Measurements from ENCODE around the gene TMEM91.

The TMEM91 gene

GRCh38 chr19:41410336-41411054 lies 34.2 kb downstream of the TMEM91 start:
- TF ChIP-seq ZFX (IDR thresholded peaks at IDR 0.05) (no peak), CTCF (conservative IDR thresholded peaks at IDR 0.05) (no peak)
- no peak overlapping the region for H3K27ac ChIP-seq

DNA sequence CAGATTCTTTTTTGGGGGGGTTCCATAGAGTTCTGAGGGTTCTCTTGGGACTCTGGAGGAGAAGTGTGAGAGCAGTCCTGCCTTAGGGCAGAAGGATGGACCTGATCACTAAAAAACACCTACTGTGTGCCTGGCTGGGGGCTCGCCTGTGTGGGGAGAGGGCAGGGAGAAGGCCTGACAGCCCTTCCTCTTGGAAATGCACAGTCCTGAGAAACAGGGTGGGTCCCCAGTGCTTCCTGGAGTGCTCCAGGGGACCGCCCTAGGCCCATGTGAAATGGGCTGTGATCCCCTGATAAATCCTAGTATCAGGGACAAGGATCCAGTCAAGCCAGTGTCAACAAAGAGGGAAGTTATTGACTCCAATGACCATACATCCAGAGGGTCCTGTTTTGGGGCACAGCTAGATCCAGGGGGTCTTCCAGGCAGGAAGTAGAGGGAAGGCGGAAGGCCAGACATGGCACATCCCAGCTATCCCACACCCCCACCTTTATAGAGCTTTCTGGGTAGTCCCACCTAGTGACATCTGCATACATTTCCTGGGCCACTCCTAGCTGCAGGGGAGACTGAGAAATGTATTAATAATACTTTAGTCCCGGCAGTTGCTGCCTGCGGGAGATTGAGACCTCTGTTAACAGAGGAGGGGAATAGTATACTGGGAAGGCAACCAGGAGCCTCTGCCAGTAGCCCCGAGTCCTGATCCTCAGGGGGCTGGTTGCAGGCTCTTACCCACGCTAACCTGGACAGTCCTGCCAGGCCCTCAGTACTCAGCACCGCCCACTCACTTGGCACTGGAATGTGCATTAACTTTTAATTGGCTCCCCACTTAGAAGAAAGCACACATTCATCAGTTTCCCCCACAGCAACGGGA lies 35.0 kb downstream of the TMEM91 start:
- H3K27ac ChIP-seq, result no peak overlapping the region
- no peak for TF ChIP-seq CTCF (conservative IDR thresholded peaks at IDR 0.05)
- no peak for TF ChIP-seq ZFX (IDR thresholded peaks at IDR 0.05)

DNA sequence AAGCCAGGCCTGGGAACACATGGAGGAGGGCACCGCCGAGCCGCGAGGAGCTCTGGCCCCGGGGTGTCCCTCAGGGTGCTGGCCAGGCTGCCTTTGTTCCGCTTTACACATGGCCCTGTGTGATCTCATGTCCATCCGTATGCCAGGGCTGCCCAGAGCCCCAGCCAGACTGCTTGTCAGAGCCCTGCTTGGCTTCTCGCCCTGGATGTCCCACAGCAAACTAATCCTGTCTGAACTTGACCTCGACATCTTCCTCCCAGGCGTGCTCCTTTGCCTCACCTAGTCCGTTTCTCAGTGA lies 35.6 kb downstream of the TMEM91 start:
- no peak for TF ChIP-seq CTCF (conservative IDR thresholded peaks at IDR 0.05)
- no peak for TF ChIP-seq ZFX (IDR thresholded peaks at IDR 0.05)
- H3K27ac ChIP-seq, result no peak overlapping the region

DNA sequence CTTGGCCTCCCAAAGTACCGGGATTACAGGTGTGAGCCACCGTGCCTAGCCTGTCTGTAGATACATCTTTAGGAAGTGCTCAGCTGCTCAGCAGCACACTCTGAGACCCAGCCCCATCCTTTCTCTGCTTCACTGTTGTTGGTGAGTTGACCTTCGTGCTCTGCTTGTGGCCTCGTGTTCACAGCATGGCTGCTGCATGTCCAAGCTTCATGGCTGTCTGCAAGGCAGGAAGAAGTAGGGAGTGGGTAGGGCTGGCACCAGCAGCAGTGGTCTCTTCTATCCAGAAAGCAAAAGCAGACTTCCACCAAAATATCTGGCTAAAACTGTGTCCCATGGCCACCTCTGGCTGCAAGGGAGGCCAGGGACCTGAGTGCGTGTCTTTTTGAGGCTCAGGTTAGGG lies 36.6 kb downstream of the TMEM91 start:
- TF ChIP-seq ZFX (IDR thresholded peaks at IDR 0.05), result no peak
- TF ChIP-seq CTCF (conservative IDR thresholded peaks at IDR 0.05), result no peak
- H3K27ac ChIP-seq, result no peak overlapping the region

GRCh38 chr19:41413947-41414346 lies 37.6 kb downstream of the TMEM91 start:
- H3K27ac ChIP-seq, result no peak overlapping the region
- TF ChIP-seq CTCF (conservative IDR thresholded peaks at IDR 0.05), result no peak
- TF ChIP-seq ZFX (IDR thresholded peaks at IDR 0.05), result no peak

DNA sequence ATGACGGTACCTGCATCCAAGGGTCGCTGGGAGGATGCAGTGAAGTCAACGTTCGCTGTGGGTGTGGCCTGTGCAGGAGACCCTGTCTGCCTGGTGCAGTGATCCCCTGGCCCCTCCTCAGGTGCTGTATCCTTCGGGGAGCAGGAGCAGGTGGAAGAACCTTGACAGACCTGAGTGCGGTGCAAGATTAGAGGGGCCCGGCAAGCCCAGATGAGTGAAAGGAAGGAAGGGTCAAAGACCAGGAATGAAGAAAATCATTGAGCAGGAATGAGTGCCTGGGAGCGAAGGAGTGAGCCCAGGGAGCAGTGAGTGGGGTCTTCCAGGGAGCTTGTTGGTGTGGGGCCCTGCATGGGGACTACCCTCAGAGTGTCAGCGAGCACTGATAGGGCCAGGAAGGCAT lies 38.1 kb downstream of the TMEM91 start:
- no peak for TF ChIP-seq ZFX (IDR thresholded peaks at IDR 0.05)
- TF ChIP-seq CTCF (conservative IDR thresholded peaks at IDR 0.05), result no peak
- H3K27ac ChIP-seq, result no peak overlapping the region

DNA sequence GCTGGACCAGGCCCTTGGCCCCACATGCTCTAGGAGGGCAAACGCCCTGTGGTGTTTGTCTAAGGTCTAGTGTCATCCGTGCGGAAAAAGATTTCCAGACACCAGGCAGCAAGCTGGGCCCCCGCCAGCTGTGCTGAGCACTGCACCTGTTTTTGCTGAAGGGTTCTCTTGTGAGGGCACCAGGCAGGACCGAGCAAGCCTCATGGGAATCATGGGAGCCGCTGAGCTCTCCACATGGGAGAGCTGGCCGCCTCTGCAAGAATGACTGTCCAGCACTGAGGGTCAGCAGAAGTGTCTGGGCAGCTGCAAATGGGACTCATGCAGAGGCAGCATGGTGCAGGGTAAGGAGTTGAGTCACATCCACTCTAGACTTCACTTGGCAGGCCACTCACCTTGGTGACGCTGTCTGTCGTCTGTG lies 38.8 kb downstream of the TMEM91 start:
- TF ChIP-seq CTCF (conservative IDR thresholded peaks at IDR 0.05) (no peak), ZFX (IDR thresholded peaks at IDR 0.05) (no peak)
- no peak overlapping the region for H3K27ac ChIP-seq
